Right lobe of liver (tissue), 6 donors: ENCODE data around the gene DCDC1. TPM values are rescaled to one million over a fixed set of nuclear protein-coding genes. Genes with fewer than 3 reads are reported as not detected.
A peak's percentile ranks its signal among the peaks of the same experiment; 100 is the strongest.

Experiments used
- ATAC-seq, 4 donors: fragments of 200-7000 bp; cut with Tn5 transposase; one replicate each; pipeline ENCODE4 v1.9.1; 2020; ENCODE audit warnings: mild to moderate bottlenecking in 4 of 4, moderate library complexity in 4 of 4
- DNase-seq, 3 donors: peaks; one replicate each; pipeline ENCODE4 v3.0.0-alpha.2; 2020
- H3K27ac ChIP-seq, 3 donors: fragments of 200-600 bp; one replicate each; pipeline ENCODE4 v1.8.0; 2022
- H3K27me3 ChIP-seq, 2 donors: fragments of 200-600 bp; one replicate each; pipeline ENCODE4 v1.8.0; 2022
- H3K36me3 ChIP-seq, 4 donors: fragments of 200-600 bp; sonication (generic) in 1 of 4; one replicate each; pipeline versions ENCODE4 v1.5.1 to v1.8.0; 2017 to 2022; ENCODE audit warnings: control low read depth in 1 of 4
- H3K4me1 ChIP-seq, 4 donors: fragments of 200-600 bp; sonication (generic) in 1 of 4; one replicate each; pipeline versions ENCODE4 v1.5.1 to v1.8.0; 2017 to 2022; ENCODE audit warnings: control low read depth in 1 of 4
- H3K4me3 ChIP-seq, 3 donors: fragments of 200-600 bp; one replicate each; pipeline ENCODE4 v1.8.0; 2022
- H3K9me3 ChIP-seq, 4 donors: fragments of 200-600 bp; sonication (generic) in 1 of 4; one replicate each; pipeline versions ENCODE4 v1.5.1 to v1.8.0; 2017 to 2022; ENCODE audit warnings: control low read depth in 1 of 4
- CTCF ChIP-seq, 4 donors: fragments of 200-600 bp in 3 of 4; fragments of 450-650 bp in 1 of 4; IDR thresholded peaks; one replicate each; pipeline versions ENCODE4 v1.5.1 to v1.8.0; 2016 to 2022; ENCODE audit warnings: antibody characterized with exemption in 4 of 4, mild to moderate bottlenecking in 2 of 4
- POLR2A ChIP-seq: fragments of 450-650 bp; IDR thresholded peaks from one replicate; pipeline ENCODE4 v1.6.1; 2017; ENCODE audit warnings: antibody characterized with exemption, mild to moderate bottlenecking
- WGBS: methylation state at CpG from one replicate; pipeline ENCODE4 v1.1.6; 2018; ENCODE audit warnings: low coverage, low lambda C conversion rate; ENCODE audit not compliant: insufficient coverage; ENCODE audit errors: missing lambda C conversion rate; 5-methylcytosine and 5-hydroxymethylcytosine counted together
- intact Hi-C, 2 donors: fragments of 100-400 bp; cut with DNase I; formaldehyde crosslinking; loops; one replicate each; pipeline versions ENCODE4 v1.11.2 to v1.14.1; 2022
- total RNA-seq, 6 experiments: library from RNA; depleted of rRNA in 2 of 6; stranded (reverse); fragments of >200 nt in 2 of 6; fragmentation: NEBNext Ultra II Directional in 3 of 6; extraction: Animal tissue kit (Norgen Biotek cat#: 25700) in 3 of 6; gene quantifications; one replicate each; pipeline versions ENCODE4 v1.1.0 to v1.2.4, GENCODE V29; 2016 to 2023
- donor health status: DM: no; HTN: yes; CAD: no.
- donor health status: DM: no; HTN: no; CAD: no.
- donor health status: DM: no; HTN: no; CAD: no.
- donor health status: DM: no; HTN: yes; CAD: no.
- donor health status: DM: no; HTN: yes; CAD: no.

Gene DCDC1
- total RNA-seq, 6 experiments from 2014 or later, result 1.9 to 4.8 (median 2.6) TPM

DNA sequence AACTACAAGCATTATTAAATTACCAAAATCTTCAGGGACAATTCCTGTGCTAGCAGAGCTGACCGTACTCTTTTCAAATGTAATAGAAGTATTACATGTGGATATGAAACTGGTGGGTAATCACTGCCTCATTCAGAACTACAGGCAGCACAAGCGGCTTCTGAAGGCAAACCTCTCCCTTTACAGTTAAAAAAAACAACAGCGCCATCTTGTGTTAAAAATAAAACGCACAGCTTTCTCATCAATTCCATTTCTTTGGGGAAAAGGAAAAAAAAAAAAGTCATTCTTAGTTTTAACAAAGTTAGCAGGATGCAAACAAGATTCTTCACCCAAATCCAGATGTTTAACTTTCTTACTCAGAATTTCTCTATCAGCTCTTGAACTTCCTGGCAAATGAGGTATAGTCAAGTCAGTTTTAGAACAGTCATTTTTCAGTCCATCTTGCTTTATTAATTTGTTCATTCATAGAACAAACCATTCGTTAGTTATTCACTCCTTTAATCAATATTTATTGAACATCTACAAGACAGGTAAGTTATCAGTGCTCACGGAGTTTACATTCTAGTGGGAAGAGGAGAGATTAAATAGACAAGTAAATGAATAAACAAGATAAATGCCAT, 451.6 kb downstream of the DCDC1 start:
- no peak for TF ChIP-seq POLR2A
- peak; percentile 69 to 74 (median 72) for TF ChIP-seq CTCF (IDR thresholded peaks at IDR 0.05)
- ATAC-seq (peak; percentile 67 to 78 (median 74)), DNase-seq (no peak)
- H3K27me3 ChIP-seq, result no peaks in the 10 kb centered on the region
- H3K36me3 ChIP-seq, result no peaks in the 10 kb centered on the region
- no peaks in the 10 kb centered on the region for H3K9me3 ChIP-seq
- intact Hi-C loops, result no loop called here
- WGBS, result 5% methylated on average over 6 of the region's 6 CpGs
- no peak overlapping the region for H3K4me3 ChIP-seq
- H3K27ac ChIP-seq, result no peak overlapping the region
- no peaks in the 10 kb centered on the region for H3K4me1 ChIP-seq

DNA sequence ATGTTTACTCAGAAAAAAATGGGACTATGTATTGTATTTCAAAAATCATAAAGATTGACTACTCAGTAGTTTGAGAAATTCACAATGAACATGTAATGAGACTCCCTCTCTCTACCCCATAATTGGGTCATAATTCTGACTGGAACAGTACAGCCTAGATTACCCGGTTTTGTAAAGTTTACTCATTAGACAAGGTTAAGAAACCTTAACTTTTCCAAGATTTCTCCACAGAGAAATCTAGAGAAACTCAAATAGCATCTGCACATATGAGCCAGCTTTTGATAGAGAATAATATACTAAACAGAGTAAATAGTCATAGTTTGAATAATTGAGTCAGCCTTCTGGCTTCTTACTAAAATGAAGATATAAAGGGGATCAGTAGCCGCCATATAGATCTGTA, 452.3 kb downstream of the DCDC1 start:
- ATAC-seq, result no peak
- no peaks in the 10 kb centered on the region for H3K9me3 ChIP-seq
- H3K27ac ChIP-seq, result no peak overlapping the region
- H3K36me3 ChIP-seq, result no peaks in the 10 kb centered on the region
- intact Hi-C loops, result no loop called here
- no peaks in the 10 kb centered on the region for H3K27me3 ChIP-seq
- H3K4me1 ChIP-seq, result no peaks in the 10 kb centered on the region
- 62% methylated on average over 2 of the region's 2 CpGs for WGBS
- no peak overlapping the region for H3K4me3 ChIP-seq
- no peak for DNase-seq
- TF ChIP-seq CTCF (IDR thresholded peaks at IDR 0.05) (no peak), POLR2A (no peak)

DNA sequence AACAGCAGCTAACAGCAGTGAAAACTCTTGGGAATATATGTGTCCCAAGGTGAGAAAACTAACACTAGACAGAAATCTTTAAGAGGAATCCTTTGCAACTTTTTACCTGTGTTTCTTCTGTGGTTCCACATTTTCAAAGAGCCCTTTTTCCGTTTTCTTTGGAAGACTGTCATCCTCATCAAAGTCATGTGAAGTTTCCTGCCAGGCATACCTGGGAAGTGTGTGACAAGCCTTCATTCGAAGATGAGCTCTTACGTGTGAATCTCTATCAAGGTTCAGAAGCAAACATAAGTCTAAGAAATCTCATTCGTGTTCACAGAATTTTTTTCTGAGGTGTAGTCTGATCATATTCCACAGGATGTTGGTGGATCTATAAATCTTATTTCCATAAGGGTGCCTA, 452.8 kb downstream of the DCDC1 start:
- intact Hi-C loops, result no loop called here
- 82% methylated on average over 4 of the region's 4 CpGs for WGBS
- Histone ChIP-seq H3K9me3 (no peaks in the 10 kb centered on the region), H3K4me3 (no peak overlapping the region), H3K36me3 (no peaks in the 10 kb centered on the region), H3K4me1 (no peaks in the 10 kb centered on the region), H3K27me3 (no peaks in the 10 kb centered on the region), H3K27ac (no peak overlapping the region)
- ATAC-seq (no peak), DNase-seq (no peak)
- TF ChIP-seq POLR2A, result no peak
- no peak for TF ChIP-seq CTCF (IDR thresholded peaks at IDR 0.05)

DNA sequence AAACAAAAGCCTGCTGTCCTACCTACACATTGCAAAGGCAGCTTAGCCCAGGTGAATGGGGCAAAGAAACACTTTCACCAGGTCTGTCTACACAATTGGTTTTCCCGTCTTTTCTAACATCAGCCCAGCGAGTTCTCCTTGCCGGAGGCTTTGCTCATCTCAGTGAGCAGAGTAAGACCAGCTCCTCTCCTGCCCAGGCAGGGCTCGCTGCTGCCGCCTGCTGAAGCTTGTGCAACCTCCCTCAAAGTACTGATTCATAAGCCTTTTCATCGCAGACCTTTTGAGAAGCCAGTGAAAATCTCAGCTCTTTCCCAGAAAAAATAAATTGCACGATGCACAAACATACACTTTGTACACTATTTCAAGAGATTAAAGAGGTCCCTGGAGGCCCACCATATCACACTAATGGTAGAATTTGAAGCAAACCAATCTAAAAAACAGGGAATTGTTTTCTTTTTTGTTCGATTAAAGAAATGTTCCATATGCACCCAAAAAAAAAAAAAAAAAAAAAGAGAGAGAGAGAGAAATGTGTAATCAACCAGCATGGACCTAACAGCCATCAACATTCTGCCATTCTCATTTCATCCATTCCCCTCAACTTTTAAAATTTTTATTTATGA, 455.3 kb downstream of the DCDC1 start:
- DNase-seq (peak in 1 of 3 donors; percentile 31), ATAC-seq (peak in 3 of 4 donors; percentile 38 to 60 (median 44))
- Histone ChIP-seq H3K36me3 (no peaks in the 10 kb centered on the region), H3K27ac (no peak overlapping the region), H3K9me3 (no peaks in the 10 kb centered on the region), H3K4me3 (no peak overlapping the region), H3K27me3 (no peaks in the 10 kb centered on the region), H3K4me1 (no peaks in the 10 kb centered on the region)
- intact Hi-C loops, result no loop called here
- WGBS, result 46% methylated on average over 8 of the region's 8 CpGs
- no peak for TF ChIP-seq POLR2A
- peak in 2 of 4 donors; percentile 14 to 26 for TF ChIP-seq CTCF (IDR thresholded peaks at IDR 0.05)
